ENCODE measurements around the gene SRRM2. TPM values are rescaled to one million over a fixed set of nuclear protein-coding genes. Genes with fewer than 3 reads are reported as not detected.

The SRRM2 gene
- total RNA-seq, 1 donor from 2014 or later, result 409 TPM

- DNase-seq (ENCODE audit: low read depth), result no peak
- Histone ChIP-seq H3K36me3 (ENCODE audit: insufficient read depth, low read length) (no peaks in the 10 kb centered on the region), H3K9me3 (ENCODE audit: insufficient read depth, low read depth, low read length) (no peaks in the 10 kb centered on the region), H3K4me3 (ENCODE audit: insufficient read depth, low read depth, low read length) (no peak overlapping the region), H3K4me1 (ENCODE audit: insufficient read depth, low read length) (no peaks in the 10 kb centered on the region), H3K79me2 (ENCODE audit: insufficient read depth, low read length) (no peaks in the 10 kb centered on the region), H3K9ac (ENCODE audit: low read length) (no peak overlapping the region), H3K27me3 (ENCODE audit: insufficient read depth, low read length) (peaks cover 9% of the 10 kb centered on the region), H2AFZ (ENCODE audit: low read depth, low read length) (peak overlapping the region; percentile 38), H3K4me2 (ENCODE audit: low read length) (peak overlapping the region; percentile 13), H4K20me1 (ENCODE audit: insufficient read depth, low read length) (no peaks in the 10 kb centered on the region), H3K27ac (ENCODE audit: low read depth, low read length) (no peak overlapping the region)
- H3K9me3 Mint-ChIP-seq (ENCODE audit: unreplicated experiment), result no peaks in the 10 kb centered on the region
- TF ChIP-seq EZH2 (IDR thresholded peaks at IDR 0.05; ENCODE audit: insufficient read depth, low read length), result no peak
- no peak for TF ChIP-seq CTCF (IDR thresholded peaks at IDR 0.05; ENCODE audit: insufficient read depth, low read depth, low read length)
- peaks cover 16% of the 10 kb centered on the region for H3K27me3 Mint-ChIP-seq (ENCODE audit: low read depth, unreplicated experiment)
- no peak overlapping the region for H3K4me3 Mint-ChIP-seq (ENCODE audit: unreplicated experiment)
- no peak overlapping the region for H3K27ac Mint-ChIP-seq (ENCODE audit: unreplicated experiment)
- peaks cover 8% of the 10 kb centered on the region for H3K4me1 Mint-ChIP-seq (ENCODE audit: low read depth, unreplicated experiment)
- H3K36me3 Mint-ChIP-seq (ENCODE audit: low read depth, unreplicated experiment), result no peaks in the 10 kb centered on the region
- FAIRE-seq, result no peak
Observed at GRCh38 chr16:2795395-2796143, 43.1 kb downstream of the SRRM2 start.

GRCh38 chr16:2798723-2799204 lies 46.3 kb downstream of the SRRM2 start:
- H3K36me3 ChIP-seq (ENCODE audit: insufficient read depth, low read length), result no peaks in the 10 kb centered on the region
- no peak overlapping the region for H3K4me2 ChIP-seq (ENCODE audit: low read length)
- no peaks in the 10 kb centered on the region for H3K79me2 ChIP-seq (ENCODE audit: insufficient read depth, low read length)
- no peak overlapping the region for H3K27ac ChIP-seq (ENCODE audit: low read depth, low read length)
- no peak overlapping the region for H3K4me3 ChIP-seq (ENCODE audit: insufficient read depth, low read depth, low read length)
- H3K27me3 ChIP-seq (ENCODE audit: insufficient read depth, low read length), result no peaks in the 10 kb centered on the region
- FAIRE-seq (no peak), DNase-seq (ENCODE audit: low read depth) (no peak)
- no peak overlapping the region for H3K4me3 Mint-ChIP-seq (ENCODE audit: unreplicated experiment)
- H3K9me3 Mint-ChIP-seq (ENCODE audit: unreplicated experiment), result peaks cover 4% of the 10 kb centered on the region
- no peak overlapping the region for H3K9ac ChIP-seq (ENCODE audit: low read length)
- H4K20me1 ChIP-seq (ENCODE audit: insufficient read depth, low read length), result no peaks in the 10 kb centered on the region
- H3K27me3 Mint-ChIP-seq (ENCODE audit: low read depth, unreplicated experiment), result peaks cover 6% of the 10 kb centered on the region
- H3K27ac Mint-ChIP-seq (ENCODE audit: unreplicated experiment), result no peak overlapping the region
- no peaks in the 10 kb centered on the region for H3K9me3 ChIP-seq (ENCODE audit: insufficient read depth, low read depth, low read length)
- no peaks in the 10 kb centered on the region for H3K36me3 Mint-ChIP-seq (ENCODE audit: low read depth, unreplicated experiment)
- no peak overlapping the region for H2AFZ ChIP-seq (ENCODE audit: low read depth, low read length)
- peaks cover 8% of the 10 kb centered on the region for H3K4me1 Mint-ChIP-seq (ENCODE audit: low read depth, unreplicated experiment)
- no peak for TF ChIP-seq CTCF (IDR thresholded peaks at IDR 0.05; ENCODE audit: insufficient read depth, low read depth, low read length)
- no peak for TF ChIP-seq EZH2 (IDR thresholded peaks at IDR 0.05; ENCODE audit: insufficient read depth, low read length)
- H3K4me1 ChIP-seq (ENCODE audit: insufficient read depth, low read length), result no peaks in the 10 kb centered on the region
